ENCODE measurements around the gene ZDHHC12. TPM values are rescaled to one million over a fixed set of nuclear protein-coding genes. Genes with fewer than 3 reads are reported as not detected.
A peak's percentile ranks its signal among the peaks of the same experiment; 100 is the strongest.
"Not testable (repeated sequence)": the region's sequence is repeated elsewhere in the genome, so short reads cannot be mapped to it uniquely, and the experiment has no call there.

ZDHHC12 gene
- total RNA-seq, 1 donor from 2014 or later = 7.4 TPM

DNA sequence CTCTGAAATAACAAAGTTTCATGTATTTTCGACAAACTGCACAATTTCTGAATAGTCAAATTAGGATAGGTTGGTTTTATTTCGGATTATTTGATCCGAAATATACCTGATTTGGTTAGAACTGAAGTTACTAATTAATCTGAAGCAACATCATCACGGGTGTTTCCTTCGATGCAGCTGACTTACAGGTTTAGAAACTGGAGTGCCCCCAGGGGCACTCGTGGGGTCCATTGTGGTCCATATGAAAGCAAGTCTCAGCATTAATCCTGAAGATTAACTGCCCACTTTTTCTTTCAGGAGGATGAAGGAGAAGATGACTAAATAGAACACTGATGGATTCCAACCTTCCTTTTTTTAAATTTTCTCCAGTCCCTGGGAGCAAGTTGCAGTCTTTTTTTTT is 29.6 kb downstream of the ZDHHC12 start:
- no peak for ATAC-seq
- intact Hi-C loops (cut with DNase I) = no loop called here
- no peak for DNase-seq (ENCODE audit: low spot score)

GRCh38 chr9:128693738-128694137 is 30.2 kb downstream of the ZDHHC12 start:
- DNase-seq (ENCODE audit: low spot score); ATAC-seq; intact Hi-C loops (cut with DNase I): not testable (repeated sequence)

GRCh38 chr9:128690684-128691034 is 33.3 kb downstream of the ZDHHC12 start:
- intact Hi-C loops (cut with DNase I) = no loop called here
- ATAC-seq (no peak), DNase-seq (ENCODE audit: low spot score) (no peak)

GRCh38 chr9:128689820-128690683 is 33.9 kb downstream of the ZDHHC12 start:
- intact Hi-C loops (cut with DNase I) = no loop called here
- no peak for DNase-seq (ENCODE audit: low spot score)
- no peak for ATAC-seq

- ATAC-seq = no peak
- intact Hi-C loops (cut with DNase I) = no loop called here
- peak; percentile 79 for DNase-seq (ENCODE audit: low spot score)
Measured at GRCh38 chr9:128689293-128689774, 34.6 kb downstream of the ZDHHC12 start.

DNA sequence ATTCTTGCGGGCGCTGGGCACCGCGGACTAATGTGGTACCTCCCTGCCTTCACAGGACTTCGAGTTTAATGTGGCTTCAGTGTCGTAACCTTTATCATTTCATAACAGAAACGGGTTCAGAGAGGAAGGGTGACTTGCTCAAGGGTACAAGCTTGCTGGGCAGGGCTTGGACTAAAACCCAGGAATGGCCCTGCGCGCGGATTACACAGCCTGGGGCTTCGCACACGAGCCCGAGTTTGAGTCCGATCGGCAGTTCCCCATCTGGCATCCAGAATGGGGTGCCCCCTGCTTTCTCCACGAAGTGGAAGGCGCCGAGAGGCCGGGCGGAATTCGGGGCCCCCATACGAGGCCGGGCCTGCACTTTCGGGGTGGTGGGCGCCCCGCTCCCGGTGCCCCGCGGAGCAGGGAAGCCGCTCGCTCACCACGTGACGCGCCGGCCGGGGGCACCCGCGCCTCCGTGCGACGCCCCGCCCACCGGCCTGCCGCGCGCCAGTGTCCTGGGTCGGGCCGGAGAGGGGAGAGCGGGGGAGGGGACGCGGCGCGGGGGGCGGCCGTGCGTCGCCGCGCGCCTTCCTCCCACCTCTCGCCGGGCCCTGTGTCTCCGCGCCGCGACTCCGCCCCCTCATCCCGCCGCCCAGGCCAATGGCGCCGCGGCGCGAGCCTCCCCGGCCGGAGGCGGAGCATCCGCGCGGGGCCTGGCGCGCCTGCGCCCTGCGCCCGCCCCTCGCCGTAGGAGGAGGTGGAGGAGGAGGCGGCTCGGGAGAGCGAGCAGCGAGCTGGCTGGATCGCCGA is 35.2 kb downstream of the ZDHHC12 start, which contains the start of gene SET:
SET (plus strand) TSS at position 722 of the 792 bp plus-strand sequence. CDS start 361 bp downstream, outside the sequence.
- peak; percentile 92 for ATAC-seq
- DNase-seq (ENCODE audit: low spot score) = peak; percentile 96
- intact Hi-C loops (cut with DNase I) = no loop called here

DNA sequence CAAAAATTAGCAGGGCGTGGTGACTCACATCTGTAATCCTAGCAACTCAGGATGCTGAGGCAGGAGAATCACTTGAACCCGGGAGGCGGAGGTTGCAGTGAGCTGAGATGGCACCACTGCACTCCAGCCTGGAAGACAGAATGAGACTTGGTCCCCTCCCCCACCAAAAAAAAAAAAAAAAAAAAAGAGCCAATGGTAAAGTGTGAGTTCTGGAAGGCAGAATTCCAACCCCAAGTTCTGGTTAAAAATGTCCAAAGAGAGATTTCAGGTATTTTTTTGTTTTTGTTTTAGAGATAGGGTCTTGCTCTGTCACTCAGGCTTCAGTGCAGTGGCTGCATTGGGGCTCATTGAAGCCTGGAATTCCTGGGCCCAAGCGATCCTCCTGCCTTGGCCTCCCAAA is 36.5 kb downstream of the ZDHHC12 start:
- DNase-seq (ENCODE audit: low spot score) (no peak), ATAC-seq (no peak)
- intact Hi-C loops (cut with DNase I) = no loop called here

DNA sequence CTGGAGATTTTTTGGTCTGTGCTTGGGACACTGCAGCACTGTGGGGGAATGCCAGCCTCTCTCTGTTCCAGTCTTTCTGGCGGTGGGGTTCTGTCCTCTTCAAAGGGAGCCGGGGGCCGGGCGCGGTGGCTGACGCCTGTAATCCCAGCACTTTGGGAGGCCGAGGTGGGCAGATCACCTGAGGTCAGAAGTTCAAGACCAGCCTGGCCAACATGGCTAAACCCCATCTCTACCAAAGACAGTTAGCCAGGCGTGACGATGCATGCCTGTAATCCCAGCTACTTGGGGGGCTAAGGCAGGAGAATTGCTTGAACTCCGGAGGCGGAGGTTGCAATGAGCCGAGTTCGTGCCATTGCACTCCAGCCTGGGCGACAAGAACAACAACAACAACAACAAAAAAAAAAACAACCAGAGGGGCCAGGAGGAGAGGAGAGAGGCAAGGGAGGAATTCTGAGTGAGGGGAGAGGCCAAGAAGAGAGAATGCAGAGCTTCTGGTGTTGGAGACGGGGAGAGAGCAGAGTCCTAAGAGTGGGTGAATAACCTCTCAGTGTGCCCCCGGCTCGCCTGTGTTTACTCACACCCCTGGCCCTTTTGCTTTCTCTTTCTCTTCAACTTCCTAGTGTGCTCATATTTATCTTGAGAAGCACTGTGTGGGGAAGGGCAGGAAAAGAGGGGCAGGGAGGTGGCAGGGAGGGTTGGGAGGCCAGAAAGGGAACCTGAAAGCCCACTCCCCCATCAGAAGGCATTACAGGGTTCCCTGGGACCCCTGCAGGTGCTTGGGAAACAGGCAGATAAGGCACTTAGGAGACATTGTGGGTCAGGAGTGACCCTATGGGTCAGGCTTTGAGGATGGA is 38.1 kb downstream of the ZDHHC12 start:
- intact Hi-C loops (cut with DNase I) = no loop called here
- ATAC-seq (no peak), DNase-seq (ENCODE audit: low spot score) (no peak)

DNA sequence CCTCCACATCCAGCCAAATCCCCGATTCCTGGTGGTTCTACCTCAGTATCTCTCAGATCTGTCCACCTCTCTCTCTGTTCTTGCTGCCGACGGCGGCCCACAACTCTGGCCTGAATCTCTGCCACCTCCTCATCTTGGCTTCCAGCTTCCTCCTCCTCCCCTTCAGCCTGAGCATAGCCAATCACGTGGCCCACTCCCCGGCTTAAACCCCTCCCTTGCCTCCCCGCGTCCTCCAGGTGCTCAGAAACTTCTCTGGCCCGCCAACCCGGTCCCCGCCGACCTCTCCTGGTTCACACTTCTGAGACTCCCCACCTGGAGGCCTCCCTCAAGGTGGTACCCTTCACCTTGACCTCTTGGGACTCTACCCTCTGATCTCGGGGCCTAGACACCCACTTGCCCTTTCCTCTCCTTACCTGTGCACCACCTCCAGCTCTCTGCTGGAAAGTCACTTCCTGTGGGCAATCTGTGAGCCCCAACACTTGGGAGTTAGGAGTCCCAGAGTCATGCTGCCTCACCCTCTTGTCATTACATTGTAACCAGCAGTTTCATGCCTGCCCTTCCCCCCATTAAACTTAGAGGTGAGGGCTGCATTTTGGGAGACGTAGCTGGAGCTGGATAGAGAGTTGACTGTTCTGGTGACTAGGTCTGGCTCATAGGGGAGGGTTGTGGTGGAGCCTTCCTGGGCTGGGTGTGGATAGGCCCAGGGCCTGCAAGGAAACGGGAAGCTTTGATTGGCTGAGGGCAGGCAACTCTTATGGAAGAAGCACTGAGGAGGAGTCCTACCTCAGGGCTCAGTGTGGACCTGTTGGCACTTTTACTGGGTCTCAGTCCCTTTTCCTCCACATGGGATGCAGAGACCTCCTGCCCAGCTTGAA is 39.4 kb downstream of the ZDHHC12 start:
- DNase-seq (ENCODE audit: low spot score) (peak; percentile 85), ATAC-seq (peak; percentile 75)
- intact Hi-C loops (cut with DNase I) = no loop called here

DNA sequence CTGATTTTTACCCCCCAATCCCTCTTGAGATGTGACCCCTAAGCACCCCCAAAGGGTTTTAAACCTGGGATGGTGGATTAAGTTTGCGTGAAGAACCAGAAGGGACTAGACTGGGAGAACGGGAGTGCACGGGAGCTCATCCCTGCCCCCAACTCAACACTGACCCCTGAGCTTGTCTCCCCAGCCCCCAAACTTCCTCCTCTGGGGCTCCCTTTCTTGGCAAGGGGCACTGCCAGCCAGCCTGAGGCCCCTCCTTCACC is 39.9 kb downstream of the ZDHHC12 start:
- intact Hi-C loops (cut with DNase I) = no loop called here
- no peak for DNase-seq (ENCODE audit: low spot score)
- ATAC-seq = peak; percentile 22

GRCh38 chr9:128683340-128684064 is 40.4 kb downstream of the ZDHHC12 start:
- ATAC-seq (peak; percentile 64), DNase-seq (ENCODE audit: low spot score) (peak; percentile 69)
- intact Hi-C loops (cut with DNase I) = no loop called here

DNA sequence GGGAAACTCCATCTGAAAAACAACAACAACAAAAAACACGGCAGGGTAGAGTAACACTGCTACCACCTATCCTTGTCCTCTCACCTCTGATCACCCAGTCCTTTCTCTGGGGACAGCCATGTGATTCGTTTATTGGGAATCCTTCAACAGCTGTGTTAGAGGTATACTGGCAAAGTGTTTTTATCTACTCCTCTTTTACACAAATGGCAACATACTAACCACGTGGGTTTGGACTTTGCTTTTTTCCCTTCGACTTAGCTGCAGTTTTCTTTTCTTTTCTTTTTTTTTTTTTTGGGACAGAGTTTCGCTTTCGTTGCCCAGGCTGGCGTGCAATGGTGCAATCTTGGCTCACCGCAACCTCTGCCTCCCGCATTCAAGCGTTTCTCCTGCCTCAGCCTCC is 46.1 kb downstream of the ZDHHC12 start:
- no peak for ATAC-seq
- DNase-seq (ENCODE audit: low spot score) = no peak
- intact Hi-C loops (cut with DNase I) = no loop called here

GRCh38 chr9:128675382-128675781 is 48.5 kb downstream of the ZDHHC12 start:
- ATAC-seq (no peak), DNase-seq (ENCODE audit: low spot score) (no peak)

More at GRCh38 chr9:128675382-128675781, 48.5 kb downstream of the ZDHHC12 start:
- intact Hi-C loops (cut with DNase I) = no loop called here

Other genes with a start within 250 kb of the ZDHHC12 start
- 19.3 TPM for gene GLE1, start 219.4 kb downstream of the ZDHHC12 start, total RNA-seq
- gene SPTAN1, start 171.5 kb downstream of the ZDHHC12 start, total RNA-seq = 794 TPM
- gene DYNC2I2, start 67.3 kb downstream of the ZDHHC12 start, total RNA-seq = 28.4 TPM
- gene SET, start 34.9 kb downstream of the ZDHHC12 start, total RNA-seq = 222 TPM
- 9.9 TPM for gene PKN3, start 21.6 kb downstream of the ZDHHC12 start, total RNA-seq
- gene ZER1, start 47.8 kb upstream of the ZDHHC12 start, total RNA-seq = 40.6 TPM
- 23.2 TPM for gene TBC1D13, start 63.1 kb upstream of the ZDHHC12 start, total RNA-seq
- gene ENDOG, start 94.4 kb upstream of the ZDHHC12 start, total RNA-seq = 14.1 TPM
- 32.7 TPM for gene SPOUT1, start 105.7 kb upstream of the ZDHHC12 start, total RNA-seq
- gene KYAT1, start 157.8 kb upstream of the ZDHHC12 start, total RNA-seq = 12.8 TPM
- 67.2 TPM for gene LRRC8A, start 158.0 kb upstream of the ZDHHC12 start, total RNA-seq
- gene PHYHD1, start 196.9 kb upstream of the ZDHHC12 start, total RNA-seq = 38.7 TPM
- gene DOLK, start 223.5 kb upstream of the ZDHHC12 start, total RNA-seq = 9.6 TPM
- gene NUP188, start 223.6 kb upstream of the ZDHHC12 start, total RNA-seq = 46.4 TPM

Measured in sciatic nerve (tissue), 2 donors.